Coronary artery (tissue), 2 donors: Measurements from ENCODE around the gene NIPBL.

Source experiments
- DNase-seq: peaks from one replicate; pipeline ENCODE4 v3.0.0-alpha.2; 2017; ENCODE audit warnings: low spot score
- H3K27ac ChIP-seq, 2 donors: fragments of 200-600 bp; sonication (generic); one replicate each; pipeline ENCODE4 v1.5.1; 2016 to 2019
- H3K4me3 ChIP-seq: fragments of 200-600 bp; sonication (generic); 2 replicates; pipeline ENCODE4 v1.5.1; 2016; ENCODE audit warnings: mild to moderate bottlenecking, moderate library complexity
- TF ChIP-seq, protein P1 (sequence below): fragments of 200-600 bp; sonication (generic); IDR thresholded peaks from one replicate; pipeline ENCODE4 v1.5.1; 2019; ENCODE audit warnings: antibody characterized with exemption

Gene NIPBL

DNA sequence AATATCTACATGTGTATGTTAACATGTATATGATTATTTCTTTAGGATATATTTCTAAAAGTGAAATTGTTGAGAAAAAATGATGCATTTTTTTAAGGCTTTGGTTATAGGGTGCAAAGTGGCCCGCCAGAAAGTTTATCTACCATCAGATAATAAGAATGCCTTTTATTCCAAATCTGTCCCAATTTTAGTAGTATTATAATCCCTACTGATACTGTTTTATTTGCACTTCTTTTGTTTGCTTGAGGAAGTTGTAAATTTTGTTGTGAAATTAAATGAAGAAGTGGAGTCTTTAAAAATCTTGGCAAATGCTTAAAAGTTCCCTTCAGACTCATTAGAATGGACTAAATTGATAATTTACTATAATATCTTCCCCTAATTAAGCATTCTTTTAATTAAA lies 73.0 kb downstream of the NIPBL start:
- DNase-seq = no peak
- Histone ChIP-seq H3K4me3 (no peak overlapping the region), H3K27ac (no peak overlapping the region)
- TF ChIP-seq, protein P1, sequence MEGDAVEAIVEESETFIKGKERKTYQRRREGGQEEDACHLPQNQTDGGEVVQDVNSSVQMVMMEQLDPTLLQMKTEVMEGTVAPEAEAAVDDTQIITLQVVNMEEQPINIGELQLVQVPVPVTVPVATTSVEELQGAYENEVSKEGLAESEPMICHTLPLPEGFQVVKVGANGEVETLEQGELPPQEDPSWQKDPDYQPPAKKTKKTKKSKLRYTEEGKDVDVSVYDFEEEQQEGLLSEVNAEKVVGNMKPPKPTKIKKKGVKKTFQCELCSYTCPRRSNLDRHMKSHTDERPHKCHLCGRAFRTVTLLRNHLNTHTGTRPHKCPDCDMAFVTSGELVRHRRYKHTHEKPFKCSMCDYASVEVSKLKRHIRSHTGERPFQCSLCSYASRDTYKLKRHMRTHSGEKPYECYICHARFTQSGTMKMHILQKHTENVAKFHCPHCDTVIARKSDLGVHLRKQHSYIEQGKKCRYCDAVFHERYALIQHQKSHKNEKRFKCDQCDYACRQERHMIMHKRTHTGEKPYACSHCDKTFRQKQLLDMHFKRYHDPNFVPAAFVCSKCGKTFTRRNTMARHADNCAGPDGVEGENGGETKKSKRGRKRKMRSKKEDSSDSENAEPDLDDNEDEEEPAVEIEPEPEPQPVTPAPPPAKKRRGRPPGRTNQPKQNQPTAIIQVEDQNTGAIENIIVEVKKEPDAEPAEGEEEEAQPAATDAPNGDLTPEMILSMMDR = no peak

DNA sequence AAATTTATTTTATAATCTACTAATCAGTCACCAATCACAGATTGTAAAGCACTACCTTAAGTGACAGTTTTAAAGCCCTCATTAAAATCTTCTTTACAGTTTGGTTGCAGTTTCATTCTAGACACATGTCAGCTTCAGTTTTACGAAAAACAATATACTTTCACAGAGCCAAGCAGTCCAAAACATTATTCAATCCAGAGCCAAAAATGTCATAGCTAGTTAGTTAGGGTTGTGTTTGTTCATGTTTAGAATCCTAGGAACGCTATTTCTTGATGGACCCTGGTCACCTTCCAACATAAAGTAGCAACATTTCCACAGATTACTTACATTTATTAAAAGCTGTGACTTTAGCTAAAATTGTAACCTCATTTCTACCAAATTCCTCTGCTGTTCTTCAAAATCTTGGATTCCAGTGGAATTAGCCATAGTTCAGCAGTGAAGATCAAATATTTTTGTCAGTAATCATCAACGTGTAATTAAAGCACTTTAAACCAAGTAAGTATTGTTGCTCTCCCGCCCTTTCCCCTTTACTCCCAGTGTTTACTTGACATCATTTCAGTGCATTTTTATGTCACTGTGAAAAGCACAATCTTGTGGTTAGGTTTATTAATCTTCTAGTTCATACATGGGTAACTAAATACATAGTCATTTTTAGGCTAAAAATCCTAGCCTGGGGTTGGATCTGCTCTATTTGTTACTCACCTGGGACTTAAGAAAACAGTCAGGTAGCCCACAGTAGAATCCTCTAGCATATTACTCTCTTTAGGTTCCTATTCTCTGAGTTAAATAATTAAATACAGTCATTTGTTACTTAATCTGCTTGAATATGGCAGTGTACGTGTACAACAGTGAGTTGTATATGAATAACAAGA lies 74.3 kb downstream of the NIPBL start:
- Histone ChIP-seq H3K4me3 (no peak overlapping the region), H3K27ac (no peak overlapping the region)
- TF ChIP-seq, protein P1 = no peak
- no peak for DNase-seq

DNA sequence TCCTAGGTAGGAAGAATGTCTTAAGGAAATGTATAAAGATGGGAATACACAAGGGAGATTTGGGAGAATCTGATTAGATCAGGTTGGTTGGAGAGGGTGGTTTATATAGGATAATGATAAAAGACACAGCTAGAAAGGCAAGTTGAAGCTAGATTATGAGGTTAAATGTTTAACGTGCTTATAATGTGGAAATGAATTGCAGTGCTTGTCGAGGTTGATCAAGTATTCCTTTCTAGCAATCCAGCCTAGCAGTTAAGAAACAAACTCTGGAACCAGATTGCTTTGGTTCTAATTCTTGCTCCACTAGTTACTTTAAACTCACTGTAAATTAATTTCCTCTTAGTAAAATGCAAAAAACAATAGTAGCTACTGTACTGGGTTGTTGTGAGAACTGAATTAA lies 76.5 kb downstream of the NIPBL start:
- H3K4me3 ChIP-seq = no peak overlapping the region
- DNase-seq = no peak
- TF ChIP-seq, protein P1 = no peak

DNA sequence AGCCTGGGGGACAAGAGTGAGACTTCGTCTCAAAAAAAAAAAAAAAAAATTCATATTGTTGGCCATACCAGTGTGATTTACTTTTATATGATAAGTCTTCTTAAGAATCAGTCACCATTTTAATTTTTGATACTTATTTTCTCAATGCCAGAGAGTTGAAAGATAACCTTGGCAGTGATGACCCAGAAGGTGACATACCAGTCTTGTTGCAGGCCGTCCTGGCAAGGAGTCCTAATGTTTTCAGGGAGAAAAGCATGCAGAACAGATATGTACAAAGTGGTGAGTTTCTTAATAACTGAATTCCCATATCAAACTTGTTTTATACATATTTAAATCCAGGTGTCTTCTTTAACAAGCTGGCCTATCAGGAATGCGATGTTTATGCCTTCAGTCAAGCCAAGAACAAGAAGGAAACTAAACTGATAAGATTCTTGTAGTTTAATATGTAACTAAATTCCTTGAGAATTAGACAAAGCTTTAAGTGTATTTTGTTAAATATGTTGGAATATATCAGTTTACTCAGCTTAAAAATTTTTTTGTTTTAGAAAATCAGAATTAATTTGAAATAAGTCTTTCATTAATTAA lies 81.5 kb downstream of the NIPBL start:
- no peak overlapping the region for H3K4me3 ChIP-seq
- DNase-seq = no peak
- TF ChIP-seq, protein P1 = no peak
- no peak overlapping the region for H3K27ac ChIP-seq

More for the DNA sequence above, 76.5 kb downstream of the NIPBL start:
- no peak overlapping the region for H3K27ac ChIP-seq

DNA sequence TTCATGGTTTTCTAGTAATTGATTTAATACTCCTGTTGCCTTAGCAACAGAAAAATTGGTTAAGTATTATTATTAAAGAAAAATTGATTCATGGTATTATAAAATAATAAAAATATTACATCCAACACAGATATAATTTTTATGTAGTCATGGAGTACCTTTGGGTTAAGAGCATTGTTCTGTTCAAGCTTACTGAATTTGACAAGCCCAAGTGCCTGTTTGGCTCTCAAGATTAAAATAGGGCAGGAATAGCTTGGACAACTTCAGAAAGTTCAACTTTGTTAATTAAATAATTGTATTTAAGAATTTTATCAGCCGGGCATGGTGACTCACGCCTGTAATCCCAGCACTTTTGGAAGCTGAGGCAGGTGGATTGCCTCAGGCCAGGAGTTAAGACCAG lies 82.0 kb downstream of the NIPBL start:
- H3K27ac ChIP-seq = no peak overlapping the region
- no peak overlapping the region for H3K4me3 ChIP-seq
- TF ChIP-seq, protein P1 = no peak

DNA sequence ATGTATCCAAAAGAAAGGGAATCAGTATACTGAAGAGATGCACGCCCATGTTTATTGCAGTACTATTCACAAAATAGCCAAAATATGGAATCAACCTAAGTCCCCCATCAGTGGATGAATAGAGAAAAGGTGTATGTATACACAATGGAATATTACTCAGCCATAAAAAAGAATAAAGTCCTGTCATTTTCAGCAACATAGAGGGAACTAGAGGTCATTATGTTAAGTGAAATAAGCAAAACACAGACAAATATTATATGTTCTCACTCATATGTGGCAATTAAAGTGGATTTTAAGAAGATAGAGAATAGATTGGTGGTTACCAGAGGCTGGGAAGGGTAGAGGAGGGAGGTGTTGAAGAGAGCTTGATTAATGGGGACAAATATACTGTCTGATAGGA lies 88.6 kb downstream of the NIPBL start:
- TF ChIP-seq, protein P1 = no peak
- Histone ChIP-seq H3K4me3 (no peak overlapping the region), H3K27ac (no peak overlapping the region)
- no peak for DNase-seq

More for the DNA sequence above, 82.0 kb downstream of the NIPBL start:
- no peak for DNase-seq
